Coronary artery (tissue), 2 donors: Measurements from ENCODE around the gene ATG3.

ENCODE experiments used
- DNase-seq: peaks from one replicate; pipeline ENCODE4 v3.0.0-alpha.2; 2017; ENCODE audit warnings: low spot score
- H3K27ac ChIP-seq, 2 donors: fragments of 200-600 bp; sonication (generic); one replicate each; pipeline ENCODE4 v1.5.1; 2016 to 2019
- H3K4me3 ChIP-seq: fragments of 200-600 bp; sonication (generic); 2 replicates; pipeline ENCODE4 v1.5.1; 2016; ENCODE audit warnings: mild to moderate bottlenecking, moderate library complexity
- CTCF ChIP-seq: fragments of 200-600 bp; sonication (generic); IDR thresholded peaks from one replicate; pipeline ENCODE4 v1.5.1; 2019; ENCODE audit warnings: antibody characterized with exemption

Gene ATG3

GRCh38 chr3:112598731-112599130, 37.0 kb upstream of the ATG3 start:
- Histone ChIP-seq H3K27ac (no peak overlapping the region), H3K4me3 (no peak overlapping the region)
- TF ChIP-seq CTCF: no peak
- no peak for DNase-seq

- H3K4me3 ChIP-seq: no peak overlapping the region
- no peak overlapping the region for H3K27ac ChIP-seq
- no peak for TF ChIP-seq CTCF
- DNase-seq: no peak
Observed at GRCh38 chr3:112597945-112598344, 36.2 kb upstream of the ATG3 start.

GRCh38 chr3:112594856-112595255, 33.1 kb upstream of the ATG3 start:
- no peak overlapping the region for H3K4me3 ChIP-seq
- no peak for TF ChIP-seq CTCF
- no peak overlapping the region for H3K27ac ChIP-seq
- DNase-seq: no peak

GRCh38 chr3:112593258-112593657, 31.5 kb upstream of the ATG3 start:
- no peak for TF ChIP-seq CTCF
- H3K4me3 ChIP-seq: no peak overlapping the region
- H3K27ac ChIP-seq: no peak overlapping the region
- DNase-seq: no peak

- H3K4me3 ChIP-seq: no peak overlapping the region
- DNase-seq: no peak
- H3K27ac ChIP-seq: no peak overlapping the region
- no peak for TF ChIP-seq CTCF
Observed at GRCh38 chr3:112587336-112587735, 25.6 kb upstream of the ATG3 start.

GRCh38 chr3:112585782-112586181, 24.0 kb upstream of the ATG3 start:
- Histone ChIP-seq H3K27ac (no peak overlapping the region), H3K4me3 (no peak overlapping the region)
- TF ChIP-seq CTCF: no peak
- DNase-seq: no peak

GRCh38 chr3:112583105-112583504, 21.3 kb upstream of the ATG3 start:
- no peak overlapping the region for H3K4me3 ChIP-seq
- TF ChIP-seq CTCF: no peak
- no peak for DNase-seq
- no peak overlapping the region for H3K27ac ChIP-seq
